Osteoblast (primary cell): Measurements from ENCODE around the gene TAF11L2. TPM values are rescaled to one million over a fixed set of nuclear protein-coding genes. Genes with fewer than 3 reads are reported as not detected.

Experiments
- small RNA-seq: library from RNA; depleted of rRNA; stranded (forward); fragments of <200 nt; gene quantifications from one replicate; pipeline ENCODE3, GENCODE V24; 2012
- total RNA-seq: library from RNA; depleted of rRNA; stranded (reverse); fragments of >200 nt; gene quantifications from 2 replicates; pipeline ENCODE4 v1.2.3, GENCODE V29; 2012

Gene TAF11L2
- total RNA-seq, 1 donor: not detected

Small RNA genes lying within 50 kb of the gene (small RNA-seq; reads per million reads assigned to genes)
- gene AC106774.3: not detected

Other genes with a start within 250 kb of the TAF11L2 start
- not detected in 2 replicates for gene TAF11L3, start 20.1 kb downstream of the TAF11L2 start, total RNA-seq
- not detected in 2 replicates for gene TAF11L4, start 23.6 kb downstream of the TAF11L2 start, total RNA-seq
- gene TAF11L5, start 27.0 kb downstream of the TAF11L2 start, total RNA-seq: not detected in 2 replicates
- not detected in 2 replicates for gene TAF11L6, start 30.4 kb downstream of the TAF11L2 start, total RNA-seq
- gene TAF11L7, start 87.5 kb downstream of the TAF11L2 start, total RNA-seq: not detected in 2 replicates
- gene TAF11L8, start 92.7 kb downstream of the TAF11L2 start, total RNA-seq: not detected in 2 replicates
- not detected in 2 replicates for gene TAF11L9, start 96.2 kb downstream of the TAF11L2 start, total RNA-seq
- not detected in 2 replicates for gene TAF11L10, start 99.6 kb downstream of the TAF11L2 start, total RNA-seq
- 0.29 TPM in 1 of 2 replicates, not detected in the other for gene TAF11L11, start 106.0 kb downstream of the TAF11L2 start, total RNA-seq
- gene TAF11L12, start 112.2 kb downstream of the TAF11L2 start, total RNA-seq: 0.29 TPM in 1 of 2 replicates, not detected in the other
- gene TAF11L13, start 133.9 kb downstream of the TAF11L2 start, total RNA-seq: not detected in 2 replicates
- not detected in 2 replicates for gene TAF11L14, start 136.2 kb downstream of the TAF11L2 start, total RNA-seq